ENCODE measurements around the gene SP1.
"Not testable (repeated sequence)": the region's sequence is repeated elsewhere in the genome, so short reads cannot be mapped to it uniquely, and the experiment has no call there.

SP1 gene

GRCh38 chr12:53388932-53389331 is 9.0 kb downstream of the SP1 start:
- DNase-seq: no peak
- Histone ChIP-seq H3K36me3 (ENCODE audit: insufficient read depth, low read length) (peaks cover 66% of the 10 kb centered on the region), H3K4me1 (ENCODE audit: insufficient read depth, low read length) (peaks cover 61% of the 10 kb centered on the region), H3K4me2 (ENCODE audit: insufficient read depth, low read length) (peak overlapping the region; percentile 62; the same call in 1 of the 2 replicates), H2AFZ (ENCODE audit: low read depth, low read length) (no peak overlapping the region), H3K27me3 (ENCODE audit: insufficient read depth, low read length, poor library complexity) (no peaks in the 10 kb centered on the region), H3K27ac (ENCODE audit: low read length) (no peak overlapping the region), H4K20me1 (ENCODE audit: insufficient read depth, low read length) (peaks cover 48% of the 10 kb centered on the region), H3K9me3 (ENCODE audit: insufficient read depth, low read length, severe bottlenecking) (no peaks in the 10 kb centered on the region), H3K79me2 (ENCODE audit: insufficient read depth, low read length) (peaks cover 96% of the 10 kb centered on the region), H3K4me3 (ENCODE audit: low read depth in 1 of 2, low read length in 2 of 2) (no peak overlapping the region), H3K9ac (ENCODE audit: low read depth, low read length) (no peak overlapping the region)
- no peak for ATAC-seq (ENCODE audit: insufficient read depth, low read depth)
- TF ChIP-seq, protein P1, sequence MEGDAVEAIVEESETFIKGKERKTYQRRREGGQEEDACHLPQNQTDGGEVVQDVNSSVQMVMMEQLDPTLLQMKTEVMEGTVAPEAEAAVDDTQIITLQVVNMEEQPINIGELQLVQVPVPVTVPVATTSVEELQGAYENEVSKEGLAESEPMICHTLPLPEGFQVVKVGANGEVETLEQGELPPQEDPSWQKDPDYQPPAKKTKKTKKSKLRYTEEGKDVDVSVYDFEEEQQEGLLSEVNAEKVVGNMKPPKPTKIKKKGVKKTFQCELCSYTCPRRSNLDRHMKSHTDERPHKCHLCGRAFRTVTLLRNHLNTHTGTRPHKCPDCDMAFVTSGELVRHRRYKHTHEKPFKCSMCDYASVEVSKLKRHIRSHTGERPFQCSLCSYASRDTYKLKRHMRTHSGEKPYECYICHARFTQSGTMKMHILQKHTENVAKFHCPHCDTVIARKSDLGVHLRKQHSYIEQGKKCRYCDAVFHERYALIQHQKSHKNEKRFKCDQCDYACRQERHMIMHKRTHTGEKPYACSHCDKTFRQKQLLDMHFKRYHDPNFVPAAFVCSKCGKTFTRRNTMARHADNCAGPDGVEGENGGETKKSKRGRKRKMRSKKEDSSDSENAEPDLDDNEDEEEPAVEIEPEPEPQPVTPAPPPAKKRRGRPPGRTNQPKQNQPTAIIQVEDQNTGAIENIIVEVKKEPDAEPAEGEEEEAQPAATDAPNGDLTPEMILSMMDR (IDR thresholded peaks at IDR 0.05; ENCODE audit: borderline replicate concordance, extremely low read depth, low read length, poor library complexity, severe bottlenecking): no peak
- TF ChIP-seq EZH2 (IDR thresholded peaks at IDR 0.05; ENCODE audit: borderline replicate concordance, low read depth, low read length, severe bottlenecking): no peak

DNA sequence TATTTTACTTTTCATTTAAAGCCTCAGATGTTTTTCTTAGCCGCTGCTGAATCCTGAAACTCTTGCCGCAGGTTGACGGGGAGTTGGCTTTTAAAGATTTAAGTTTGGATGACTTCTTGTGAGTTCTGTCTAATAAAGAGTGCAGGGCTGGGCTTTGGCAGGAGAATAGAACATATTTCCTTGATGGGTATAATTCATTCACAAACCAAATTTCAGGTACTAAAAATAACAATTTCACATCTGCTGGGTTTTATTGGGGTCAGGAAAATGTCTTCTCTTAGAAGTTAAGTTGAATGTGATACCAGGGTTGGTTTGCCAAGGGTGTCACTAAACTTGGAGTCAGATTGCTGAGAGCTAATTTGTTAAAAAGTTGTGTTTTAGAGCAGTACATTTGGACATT is 9.7 kb downstream of the SP1 start:
- Histone ChIP-seq H3K36me3 (ENCODE audit: insufficient read depth, low read length) (peaks cover 61% of the 10 kb centered on the region), H4K20me1 (ENCODE audit: insufficient read depth, low read length) (peaks cover 49% of the 10 kb centered on the region), H3K9me3 (ENCODE audit: insufficient read depth, low read length, severe bottlenecking) (no peaks in the 10 kb centered on the region), H3K4me3 (ENCODE audit: low read depth in 1 of 2, low read length in 2 of 2) (no peak overlapping the region), H3K9ac (ENCODE audit: low read depth, low read length) (no peak overlapping the region), H3K79me2 (ENCODE audit: insufficient read depth, low read length) (peaks cover 96% of the 10 kb centered on the region), H2AFZ (ENCODE audit: low read depth, low read length) (no peak overlapping the region), H3K4me1 (ENCODE audit: insufficient read depth, low read length) (peaks cover 56% of the 10 kb centered on the region), H3K27ac (ENCODE audit: low read length) (no peak overlapping the region), H3K4me2 (ENCODE audit: insufficient read depth, low read length) (peak overlapping the region; percentile 62; the same call in 1 of the 2 replicates), H3K27me3 (ENCODE audit: insufficient read depth, low read length, poor library complexity) (no peaks in the 10 kb centered on the region)
- DNase-seq: no peak
- ATAC-seq (ENCODE audit: insufficient read depth, low read depth): no peak
- no peak for TF ChIP-seq EZH2 (IDR thresholded peaks at IDR 0.05; ENCODE audit: borderline replicate concordance, low read depth, low read length, severe bottlenecking)
- TF ChIP-seq, protein P1 (IDR thresholded peaks at IDR 0.05; ENCODE audit: borderline replicate concordance, extremely low read depth, low read length, poor library complexity, severe bottlenecking): no peak

DNA sequence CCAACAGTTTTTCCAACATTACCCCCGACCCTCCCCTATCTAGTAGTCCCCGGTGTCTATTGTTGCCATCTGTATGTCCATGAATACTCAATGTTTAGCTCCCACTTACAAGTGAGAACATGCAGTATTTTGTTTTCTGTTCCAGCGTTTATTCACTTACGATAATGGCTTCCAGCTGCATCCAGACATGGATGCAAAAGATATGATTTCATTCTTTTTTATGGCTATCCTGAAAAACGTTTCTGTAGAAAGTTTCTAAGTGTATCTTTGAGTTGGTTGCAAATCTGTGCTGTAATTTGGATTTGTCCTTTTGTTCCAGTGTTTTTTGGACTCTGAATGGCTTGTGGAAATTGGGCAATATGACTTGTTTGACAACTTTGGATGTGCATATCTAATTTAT is 11.7 kb downstream of the SP1 start:
- H2AFZ ChIP-seq (ENCODE audit: low read depth, low read length): no peak overlapping the region
- peaks cover 39% of the 10 kb centered on the region for H3K4me1 ChIP-seq (ENCODE audit: insufficient read depth, low read length)
- H3K27ac ChIP-seq (ENCODE audit: low read length): no peak overlapping the region
- no peak for ATAC-seq (ENCODE audit: insufficient read depth, low read depth)
- TF ChIP-seq EZH2 (IDR thresholded peaks at IDR 0.05; ENCODE audit: borderline replicate concordance, low read depth, low read length, severe bottlenecking): no peak
- TF ChIP-seq, protein P1 (IDR thresholded peaks at IDR 0.05; ENCODE audit: borderline replicate concordance, extremely low read depth, low read length, poor library complexity, severe bottlenecking): no peak
- peaks cover 56% of the 10 kb centered on the region for H3K36me3 ChIP-seq (ENCODE audit: insufficient read depth, low read length)
- H3K27me3 ChIP-seq (ENCODE audit: insufficient read depth, low read length, poor library complexity): no peaks in the 10 kb centered on the region
- H3K4me3 ChIP-seq (ENCODE audit: low read depth in 1 of 2, low read length in 2 of 2): no peak overlapping the region
- no peaks in the 10 kb centered on the region for H3K9me3 ChIP-seq (ENCODE audit: insufficient read depth, low read length, severe bottlenecking)
- no peak overlapping the region for H3K9ac ChIP-seq (ENCODE audit: low read depth, low read length)
- no peak overlapping the region; the same call in 1 of the 2 replicates for H3K4me2 ChIP-seq (ENCODE audit: insufficient read depth, low read length)
- H4K20me1 ChIP-seq (ENCODE audit: insufficient read depth, low read length): peaks cover 47% of the 10 kb centered on the region; the same call in 1 of the 2 replicates
- peaks cover 94% of the 10 kb centered on the region for H3K79me2 ChIP-seq (ENCODE audit: insufficient read depth, low read length)
- DNase-seq: no peak

- peaks cover 87% of the 10 kb centered on the region for H3K79me2 ChIP-seq (ENCODE audit: insufficient read depth, low read length)
These were observed 19.9 kb downstream of the SP1 start for GRCh38 chr12:53399896-53400295.

GRCh38 chr12:53402351-53402750 is 22.4 kb downstream of the SP1 start:
- not testable (repeated sequence) for H3K9ac ChIP-seq (ENCODE audit: low read depth, low read length); H3K4me2 ChIP-seq (ENCODE audit: insufficient read depth, low read length); H3K4me3 ChIP-seq (ENCODE audit: low read depth in 1 of 2, low read length in 2 of 2); H3K27me3 ChIP-seq (ENCODE audit: insufficient read depth, low read length, poor library complexity); DNase-seq; H3K27ac ChIP-seq (ENCODE audit: low read length); ATAC-seq (ENCODE audit: insufficient read depth, low read depth); H4K20me1 ChIP-seq (ENCODE audit: insufficient read depth, low read length); H3K4me1 ChIP-seq (ENCODE audit: insufficient read depth, low read length); H2AFZ ChIP-seq (ENCODE audit: low read depth, low read length); H3K9me3 ChIP-seq (ENCODE audit: insufficient read depth, low read length, severe bottlenecking)
- Histone ChIP-seq H3K36me3 (ENCODE audit: insufficient read depth, low read length) (peaks cover 45% of the 10 kb centered on the region), H3K79me2 (ENCODE audit: insufficient read depth, low read length) (peaks cover 80% of the 10 kb centered on the region)

More at GRCh38 chr12:53399896-53400295, 19.9 kb downstream of the SP1 start:
- no peaks in the 10 kb centered on the region for H3K4me1 ChIP-seq (ENCODE audit: insufficient read depth, low read length)
- TF ChIP-seq EZH2 (IDR thresholded peaks at IDR 0.05; ENCODE audit: borderline replicate concordance, low read depth, low read length, severe bottlenecking): no peak
- TF ChIP-seq, protein P1 (IDR thresholded peaks at IDR 0.05; ENCODE audit: borderline replicate concordance, extremely low read depth, low read length, poor library complexity, severe bottlenecking): no peak
- H3K9me3 ChIP-seq (ENCODE audit: insufficient read depth, low read length, severe bottlenecking): no peaks in the 10 kb centered on the region
- no peak for DNase-seq
- H3K4me3 ChIP-seq (ENCODE audit: low read depth in 1 of 2, low read length in 2 of 2): no peak overlapping the region
- H3K27ac ChIP-seq (ENCODE audit: low read length): no peak overlapping the region
- H2AFZ ChIP-seq (ENCODE audit: low read depth, low read length): no peak overlapping the region
- peaks cover 4% of the 10 kb centered on the region; the same call in 1 of the 2 replicates for H4K20me1 ChIP-seq (ENCODE audit: insufficient read depth, low read length)
- no peaks in the 10 kb centered on the region for H3K27me3 ChIP-seq (ENCODE audit: insufficient read depth, low read length, poor library complexity)
- H3K4me2 ChIP-seq (ENCODE audit: insufficient read depth, low read length): no peak overlapping the region
- H3K9ac ChIP-seq (ENCODE audit: low read depth, low read length): no peak overlapping the region
- peaks cover 34% of the 10 kb centered on the region for H3K36me3 ChIP-seq (ENCODE audit: insufficient read depth, low read length)
- no peak for ATAC-seq (ENCODE audit: insufficient read depth, low read depth)

All from DND-41 (cell line).